HG03108 (cell line): Measurements from ENCODE around the gene EIF2AK2.
"Not testable (repeated sequence)": the region's sequence is repeated elsewhere in the genome, so short reads cannot be mapped to it uniquely, and the experiment has no call there.

Source experiments
- ATAC-seq: cut with Tn5 transposase; IDR thresholded peaks from one replicate; pipeline ENCODE4 v1.9.1; 2021; ENCODE audit warnings: moderate library complexity; ENCODE audit not compliant: unreplicated experiment

Gene EIF2AK2

GRCh38 chr2:37156857-37157714, at the start of gene EIF2AK2:
Gene EIF2AK2, minus strand, starts transcription at chr2:37156980. Its CDS starts 9,174 bp downstream, at chr2:37147806.
- ATAC-seq, result peak; percentile 89

GRCh38 chr2:37205689-37206341, 49.0 kb upstream of the EIF2AK2 start:
- no peak for ATAC-seq

- ATAC-seq, result not testable (repeated sequence)
These were observed 48.4 kb upstream of the EIF2AK2 start for GRCh38 chr2:37205071-37205661.

- ATAC-seq, result no peak
These were observed 46.9 kb upstream of the EIF2AK2 start for GRCh38 chr2:37203708-37204107.

- no peak for ATAC-seq
These were observed 45.0 kb upstream of the EIF2AK2 start for GRCh38 chr2:37201766-37202165.

- no peak for ATAC-seq
These were observed 44.4 kb upstream of the EIF2AK2 start for GRCh38 chr2:37201208-37201607.

GRCh38 chr2:37198681-37199065, 41.9 kb upstream of the EIF2AK2 start:
- ATAC-seq, result no peak

GRCh38 chr2:37196320-37197195, 39.8 kb upstream of the EIF2AK2 start, which contains the start of gene CEBPZOS:
Gene CEBPZOS, plus strand, starts transcription at chr2:37196496. Its CDS starts 3,209 bp downstream, at chr2:37199705.
- peak; percentile 63 for ATAC-seq

GRCh38 chr2:37195862-37196319, 39.1 kb upstream of the EIF2AK2 start:
- ATAC-seq, result not testable (repeated sequence)

- no peak for ATAC-seq
These were observed 35.8 kb upstream of the EIF2AK2 start for GRCh38 chr2:37192551-37192950.

GRCh38 chr2:37191747-37192146, 35.0 kb upstream of the EIF2AK2 start:
- no peak for ATAC-seq

- ATAC-seq, result no peak
These were observed 34.5 kb upstream of the EIF2AK2 start for GRCh38 chr2:37191253-37191652.

- no peak for ATAC-seq
These were observed 33.5 kb upstream of the EIF2AK2 start for GRCh38 chr2:37190290-37190689.

- no peak for ATAC-seq
These were observed 32.8 kb upstream of the EIF2AK2 start for GRCh38 chr2:37189452-37190153.

- no peak for ATAC-seq
These were observed 31.8 kb upstream of the EIF2AK2 start, which contains the start of gene SULT6B1 for GRCh38 chr2:37188570-37188969. Gene SULT6B1, minus strand, starts transcription at chr2:37188670. Its CDS starts 30 bp downstream, at chr2:37188640.

- ATAC-seq, result no peak
These were observed 25.2 kb upstream of the EIF2AK2 start for GRCh38 chr2:37181726-37182684.

- no peak for ATAC-seq
These were observed 23.9 kb upstream of the EIF2AK2 start for GRCh38 chr2:37180640-37181039.

- no peak for ATAC-seq
These were observed 23.3 kb upstream of the EIF2AK2 start for GRCh38 chr2:37180006-37180639.
